Stimulated activated CD4-positive, alpha-beta T cell treated with anti-CD3 and anti-CD28 coated beads, Interleukin-4, amount 100 ng/mL, for 24 hours (primary cell): ENCODE results near the gene CEP131.
"Not testable (repeated sequence)": the region's sequence is repeated elsewhere in the genome, so short reads cannot be mapped to it uniquely, and the experiment has no call there.

Source experiments
- DNase-seq: peaks from one replicate; pipeline ENCODE4 v3.0.0-alpha.2; 2020

The CEP131 gene

DNA sequence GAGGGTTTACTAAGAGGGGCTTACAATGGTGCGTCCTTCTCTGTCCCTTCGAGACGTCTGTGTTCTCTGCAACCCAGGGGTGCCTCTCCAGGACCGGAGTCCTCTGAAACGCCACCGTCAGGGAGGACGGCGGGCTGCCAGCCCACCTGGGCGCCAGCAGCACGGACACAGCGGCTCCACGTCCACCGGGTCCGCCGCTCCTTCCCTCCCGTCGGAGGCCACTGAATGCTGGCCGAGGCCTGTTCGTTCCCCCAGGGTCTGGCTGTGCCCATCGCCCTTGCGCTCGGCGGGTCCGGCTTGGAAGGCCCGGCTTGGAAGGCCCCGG lies 15.7 kb upstream of the CEP131 start:
- DNase-seq = no peak

DNA sequence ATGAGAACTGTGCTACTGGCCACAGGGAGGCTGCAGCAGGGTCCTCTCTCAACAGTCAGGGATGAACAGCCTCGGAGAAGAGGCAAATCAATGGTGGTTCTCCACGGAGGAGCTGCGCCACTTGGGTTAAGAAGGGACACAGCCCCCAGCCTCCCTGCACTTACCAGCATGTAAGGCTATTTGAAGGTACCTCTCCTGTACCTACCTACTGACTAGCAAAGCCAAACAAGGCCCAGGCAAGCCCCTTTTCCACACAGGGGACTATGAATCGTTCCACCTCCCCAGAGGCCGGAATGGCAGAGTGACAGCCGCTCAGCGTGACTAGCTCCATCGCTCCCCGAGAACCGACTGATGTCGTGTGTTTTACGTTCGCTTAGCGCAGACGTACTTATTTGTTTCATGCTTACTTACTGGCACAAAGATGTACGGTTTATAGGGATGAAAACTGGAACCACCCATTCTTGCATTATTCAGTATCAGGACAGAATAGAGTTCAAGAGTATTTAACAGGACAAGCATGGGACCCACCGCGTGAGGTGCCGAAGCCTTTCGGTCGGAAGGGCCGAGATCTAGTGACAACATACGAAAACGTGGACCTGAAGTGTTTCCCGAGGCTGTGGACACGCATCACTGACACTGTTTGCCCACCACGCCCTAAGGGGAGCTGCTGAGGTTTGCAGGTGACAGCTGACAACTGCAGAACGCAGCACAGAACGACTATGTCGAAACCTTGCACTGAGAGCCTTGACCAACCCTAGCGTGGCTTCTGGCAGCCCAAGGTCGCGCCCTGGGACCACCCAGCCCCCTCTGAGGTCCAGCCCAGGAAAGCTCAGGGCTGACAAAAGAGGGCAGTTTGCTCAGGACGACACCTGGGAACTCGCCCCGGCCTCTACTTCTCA lies 15.1 kb upstream of the CEP131 start:
- no peak for DNase-seq

DNA sequence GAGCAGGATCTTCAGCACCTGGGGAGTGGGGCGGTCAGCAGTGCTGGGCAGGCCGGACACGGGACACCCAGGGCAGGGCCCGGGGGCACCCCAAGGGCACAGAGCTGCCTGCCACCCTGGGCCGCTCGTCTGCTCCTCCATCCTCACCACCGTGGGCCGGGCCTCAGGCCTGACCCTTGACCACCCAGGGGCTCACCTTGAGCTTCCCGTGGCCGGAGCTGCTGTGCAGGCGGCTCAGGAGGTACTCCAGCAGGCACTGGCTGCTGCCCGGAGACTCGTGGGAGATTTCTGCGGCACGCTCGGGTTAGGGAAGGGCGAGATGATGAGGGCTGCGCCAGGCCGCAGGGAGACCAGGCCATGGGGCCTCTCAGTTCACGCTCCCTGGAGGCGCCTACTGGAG lies 14.0 kb upstream of the CEP131 start:
- DNase-seq = no peak

DNA sequence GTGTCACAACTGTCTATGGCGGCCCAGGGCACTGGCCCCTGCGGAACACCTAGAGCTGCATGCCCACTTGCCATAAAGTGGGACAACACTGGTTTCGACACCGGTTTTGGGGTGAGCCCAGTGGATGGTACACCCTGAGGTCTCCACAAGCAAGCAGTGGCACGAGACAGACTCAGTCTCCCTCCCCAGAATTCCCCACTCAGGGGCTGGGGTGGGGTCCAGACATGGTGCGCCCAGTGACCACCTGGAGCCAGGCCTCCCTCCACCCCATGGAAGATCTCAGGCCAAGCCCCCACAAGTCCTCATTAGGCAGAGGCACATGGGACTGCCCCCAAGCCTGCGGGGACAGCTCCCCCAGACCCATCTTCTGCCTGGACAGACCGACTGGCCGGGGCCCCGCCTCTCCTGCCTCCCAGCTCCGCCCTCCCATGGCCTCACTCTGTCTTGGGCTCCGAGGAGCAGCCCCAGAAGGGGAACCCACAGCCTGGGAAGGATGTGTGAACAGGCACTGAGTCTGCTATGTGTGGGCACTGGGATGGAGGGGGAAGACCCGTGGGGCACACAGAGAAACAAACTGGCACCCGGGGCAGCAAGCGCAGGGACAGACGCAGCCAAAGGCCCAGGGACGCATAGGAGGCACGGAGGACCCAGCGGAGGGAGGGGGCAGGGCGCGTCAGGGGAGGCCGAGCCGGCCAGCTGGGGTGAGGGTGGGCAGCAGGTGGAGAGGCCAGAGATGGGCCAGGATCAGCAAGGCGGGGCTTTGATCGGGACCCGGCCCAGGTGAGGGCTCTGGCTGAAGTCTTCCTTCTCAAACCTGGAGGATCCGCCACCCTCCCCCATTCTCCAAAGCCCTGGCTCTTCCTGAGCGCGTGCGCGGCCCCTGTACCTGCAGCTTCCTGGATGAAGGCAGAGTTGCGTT lies 13.3 kb upstream of the CEP131 start:
- DNase-seq = no peak

DNA sequence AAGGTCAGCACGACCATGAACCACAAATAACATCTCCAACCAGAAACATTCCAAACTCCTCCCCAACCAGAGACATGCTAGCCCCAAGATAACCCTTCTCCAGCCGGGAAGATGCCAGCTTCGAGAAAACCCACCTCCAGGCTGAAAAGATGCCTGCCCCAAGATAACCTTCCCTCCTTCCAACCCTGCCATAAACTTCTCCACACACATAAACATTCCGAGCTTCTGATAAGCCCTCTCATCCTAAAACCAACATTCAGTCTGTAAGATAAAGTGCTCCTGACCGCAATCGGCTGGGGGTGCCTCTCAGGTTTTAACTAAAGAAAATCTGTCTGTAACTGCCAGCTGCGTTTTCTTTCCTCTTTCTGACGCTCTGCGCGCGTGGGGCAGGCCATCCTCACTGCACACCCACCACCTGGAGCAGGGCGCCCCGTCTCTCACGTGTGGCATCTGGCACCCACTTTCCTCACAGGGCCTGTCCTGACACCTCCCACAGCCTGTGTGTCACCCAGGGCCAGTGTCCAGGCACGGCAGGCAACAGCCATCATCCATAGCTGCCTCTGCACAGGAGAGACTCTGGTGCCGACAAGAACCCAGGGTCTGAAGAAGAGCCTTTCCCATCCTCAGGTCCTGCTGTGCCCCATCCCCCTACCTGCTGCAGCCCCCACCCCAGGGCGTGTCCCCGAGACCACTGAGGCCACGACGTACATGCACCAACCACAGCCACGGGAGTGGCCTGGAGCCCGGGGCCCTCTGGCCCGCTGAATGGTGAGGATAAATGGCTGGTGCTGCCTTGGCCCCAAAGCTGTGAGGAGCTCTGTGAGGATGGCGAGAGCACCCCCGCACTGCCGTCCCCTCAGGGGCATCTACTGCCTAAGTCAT lies 12.4 kb upstream of the CEP131 start:
- no peak for DNase-seq

DNA sequence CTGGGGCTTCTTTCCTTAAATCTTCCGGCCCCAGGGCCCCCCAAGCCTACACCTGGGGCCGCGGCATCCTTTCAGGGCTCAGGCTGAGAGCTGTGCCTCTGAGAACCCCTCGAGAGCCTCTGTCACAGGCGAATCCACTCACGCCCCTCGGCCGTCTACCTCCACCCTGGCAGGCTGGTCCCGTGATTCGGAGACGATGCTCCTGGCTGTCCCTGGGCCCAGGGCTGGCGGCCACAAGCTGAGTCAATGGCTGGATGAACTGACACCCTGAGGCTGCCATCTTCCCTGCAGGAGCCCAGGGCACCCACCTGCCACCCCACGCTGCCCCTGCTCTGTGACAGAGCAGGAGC lies 11.7 kb upstream of the CEP131 start:
- DNase-seq = no peak

DNA sequence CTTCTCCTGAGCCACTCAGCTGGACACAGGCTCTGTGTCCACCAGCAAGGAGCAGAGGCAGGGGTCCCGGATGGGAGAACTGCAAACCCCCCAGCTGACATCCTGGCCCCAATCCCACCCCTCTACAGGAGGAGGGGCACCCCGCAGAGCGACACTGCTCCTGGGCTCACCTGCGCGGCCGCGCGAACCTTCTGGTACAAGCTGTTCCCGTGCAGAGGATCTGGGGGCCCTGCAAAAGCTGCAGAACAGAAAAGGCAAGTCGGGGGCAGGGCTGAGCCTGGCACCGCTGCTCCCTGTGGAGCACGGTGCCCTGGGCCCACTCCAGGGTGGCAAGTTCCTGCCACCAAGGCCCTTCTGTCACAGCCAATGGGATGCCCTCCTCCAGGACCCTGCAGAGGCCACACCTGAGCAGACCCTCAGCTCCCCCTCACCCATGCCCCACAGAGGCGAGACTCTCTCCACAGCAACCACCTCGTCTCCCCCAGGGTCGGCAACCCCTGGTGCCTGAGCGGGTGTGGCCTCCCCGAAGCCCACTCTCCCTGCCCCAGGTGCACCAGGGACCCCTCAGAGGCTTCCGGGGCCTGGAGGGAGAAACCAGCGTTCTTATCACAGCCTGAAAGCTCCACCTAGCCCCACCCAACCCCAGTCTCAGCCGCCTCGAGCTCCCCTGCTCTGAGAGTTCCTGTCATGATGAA lies 11.2 kb upstream of the CEP131 start:
- no peak for DNase-seq

DNA sequence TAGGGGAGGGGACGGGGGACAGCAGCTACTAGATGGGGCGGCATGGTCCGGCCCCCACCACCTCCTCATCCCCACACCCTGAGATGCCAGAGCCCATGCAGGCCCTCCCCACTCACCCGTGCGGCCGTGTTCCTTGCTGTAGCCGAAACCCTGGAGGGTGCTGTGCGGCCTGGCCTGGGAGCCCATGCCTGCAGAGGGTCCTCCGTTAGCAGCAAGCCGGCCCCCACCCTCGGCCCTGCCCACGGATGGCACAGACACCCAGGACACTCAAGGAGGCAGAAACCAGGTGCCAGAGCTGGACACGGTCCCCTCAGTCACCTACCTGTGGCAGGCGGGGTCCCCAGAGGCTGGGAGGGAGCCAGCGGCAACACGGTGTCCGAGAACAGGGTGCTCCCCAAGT lies 10.6 kb upstream of the CEP131 start:
- DNase-seq = no peak

DNA sequence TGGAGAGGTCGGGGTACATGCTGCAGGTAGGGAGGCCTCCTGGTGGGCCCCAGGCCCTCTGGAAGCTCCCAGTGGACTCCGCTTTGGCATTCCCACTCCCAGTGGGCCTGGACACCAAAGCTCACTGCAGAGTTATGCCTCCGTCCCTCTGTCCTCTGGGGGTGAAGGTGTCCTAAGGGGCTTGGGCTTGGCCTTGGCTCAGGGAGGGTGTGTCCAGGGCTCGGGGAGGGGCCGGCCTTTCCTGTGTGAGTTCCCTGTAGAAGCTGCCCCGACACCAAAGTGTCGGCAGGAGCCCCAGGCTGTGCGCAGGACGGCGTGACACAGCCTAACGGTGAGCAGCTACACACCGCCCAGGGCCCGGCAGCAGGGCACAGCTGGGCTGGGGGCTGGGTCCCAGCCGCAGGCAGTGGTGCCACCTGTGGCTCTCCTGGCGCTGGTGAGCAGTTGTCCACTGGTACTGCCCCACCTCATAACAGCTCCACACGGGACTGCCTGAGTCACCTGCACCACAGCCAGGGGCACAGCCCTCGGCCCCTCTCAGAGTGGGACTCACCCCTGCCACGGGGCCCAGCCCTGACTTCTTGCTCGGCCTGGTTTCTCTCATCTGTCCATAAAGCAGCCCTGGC lies 10.0 kb upstream of the CEP131 start:
- DNase-seq = no peak

DNA sequence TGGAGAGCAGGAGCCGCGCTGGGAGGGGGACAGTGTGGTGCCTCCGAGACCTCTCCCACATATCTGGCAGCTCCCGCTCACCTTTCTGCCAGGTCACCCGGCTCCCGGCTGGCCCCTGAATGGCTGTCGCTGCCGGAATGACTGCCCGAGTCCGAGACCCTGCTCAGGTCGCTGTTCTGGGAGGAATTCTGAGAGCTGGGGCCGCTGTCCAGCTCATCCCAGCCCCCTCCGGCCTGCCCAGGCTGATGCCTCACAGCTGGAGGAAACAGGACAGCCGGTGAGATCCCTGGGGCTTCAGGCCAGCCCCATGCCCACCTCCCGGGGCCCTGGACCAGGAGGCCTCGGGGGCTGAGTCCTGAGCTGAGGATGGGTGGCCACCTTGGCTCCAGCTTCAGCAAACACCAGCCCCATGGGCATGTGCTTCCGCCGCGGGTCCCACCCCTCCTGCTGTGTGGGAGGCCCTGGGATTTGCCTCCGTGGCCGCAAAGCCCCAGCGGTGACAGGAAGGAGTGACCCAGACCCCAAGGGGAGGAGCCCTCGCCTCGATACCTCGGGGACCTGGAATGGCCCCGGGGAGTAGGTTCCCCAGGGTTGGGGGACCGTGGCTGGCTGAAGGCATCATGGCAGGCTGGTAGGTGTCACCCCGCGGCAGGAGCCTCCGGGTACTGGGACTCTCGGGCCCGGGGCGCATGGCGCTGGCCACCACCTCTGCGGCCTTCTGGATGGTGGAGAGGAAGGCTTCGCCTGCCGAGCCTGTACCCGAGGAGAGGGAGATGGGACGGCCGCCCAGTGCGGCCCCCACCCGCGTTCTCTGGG lies 9.2 kb upstream of the CEP131 start:
- no peak for DNase-seq

DNA sequence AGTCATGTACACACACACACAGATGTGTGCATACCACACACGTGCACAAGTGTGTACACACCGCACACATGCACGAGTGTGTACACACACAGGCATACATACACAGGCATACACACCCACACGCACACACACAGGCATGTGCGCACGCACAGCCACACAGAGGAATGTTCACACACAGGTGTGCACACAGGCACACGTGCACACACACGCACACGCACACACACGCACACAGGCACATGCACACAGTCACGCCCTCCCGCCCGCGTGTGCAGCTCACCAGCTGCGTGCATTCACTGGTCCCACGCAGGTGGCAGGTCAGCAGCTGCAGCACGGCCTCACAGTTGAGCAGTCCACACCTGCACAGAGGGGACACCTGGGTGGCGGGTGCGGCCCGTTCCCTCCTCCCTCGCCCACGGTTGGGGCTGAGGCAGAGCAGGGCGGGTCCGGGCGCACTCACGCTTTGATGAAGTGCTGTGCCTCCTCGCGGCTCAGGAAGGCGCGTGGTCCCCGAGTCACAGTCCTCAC lies 8.4 kb upstream of the CEP131 start:
- DNase-seq = no peak

DNA sequence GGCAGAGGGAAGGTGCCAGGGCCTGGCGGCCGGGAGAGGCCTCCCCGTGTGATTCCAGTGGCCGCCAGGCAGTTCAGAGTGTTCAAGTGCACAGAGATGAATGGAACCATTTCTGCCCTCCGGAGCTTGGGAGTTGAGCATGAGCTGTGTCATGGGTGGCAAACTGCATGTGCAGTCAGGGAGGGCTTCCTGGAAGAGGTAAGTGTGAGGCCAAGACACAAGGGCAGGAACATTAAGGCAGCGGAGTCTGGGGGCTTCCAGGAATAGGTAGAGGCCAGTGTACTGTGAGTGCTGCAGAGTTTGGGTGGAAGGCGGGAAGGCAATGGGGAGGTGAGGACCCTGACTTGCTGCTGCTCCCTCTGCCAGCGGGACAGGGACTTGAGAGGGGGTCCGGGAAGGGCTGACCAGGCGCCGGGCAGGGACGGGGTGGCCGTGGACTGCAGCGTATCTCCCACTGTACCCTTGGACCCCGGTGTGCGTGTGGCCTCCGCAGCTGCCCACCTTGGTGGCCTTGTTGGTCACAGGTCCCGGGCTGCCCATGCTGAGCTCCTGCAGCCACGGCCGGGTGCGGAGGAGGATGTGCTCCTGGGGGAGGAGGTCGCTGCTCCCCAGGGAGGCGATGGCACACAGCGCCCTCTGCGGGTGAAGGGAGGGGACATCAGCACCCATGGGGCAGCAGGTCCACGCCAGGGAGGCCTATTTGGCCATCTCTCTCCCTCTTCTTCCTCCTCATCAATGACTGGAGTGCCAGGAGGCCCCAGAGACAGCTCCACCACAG lies 7.5 kb upstream of the CEP131 start:
- DNase-seq = no peak

DNA sequence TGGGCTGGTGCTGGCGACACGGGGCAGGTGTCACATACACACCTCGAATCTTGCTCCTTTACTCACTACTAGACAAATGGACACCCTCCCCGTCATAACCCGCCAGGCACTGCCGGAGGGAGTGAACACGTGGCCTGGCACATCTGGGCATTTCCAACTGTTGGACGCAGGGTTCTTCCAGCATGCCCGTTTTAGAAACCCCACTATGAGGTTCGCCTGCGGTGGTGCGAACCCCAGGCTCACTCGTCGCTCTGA lies 6.8 kb upstream of the CEP131 start:
- DNase-seq = no peak

DNA sequence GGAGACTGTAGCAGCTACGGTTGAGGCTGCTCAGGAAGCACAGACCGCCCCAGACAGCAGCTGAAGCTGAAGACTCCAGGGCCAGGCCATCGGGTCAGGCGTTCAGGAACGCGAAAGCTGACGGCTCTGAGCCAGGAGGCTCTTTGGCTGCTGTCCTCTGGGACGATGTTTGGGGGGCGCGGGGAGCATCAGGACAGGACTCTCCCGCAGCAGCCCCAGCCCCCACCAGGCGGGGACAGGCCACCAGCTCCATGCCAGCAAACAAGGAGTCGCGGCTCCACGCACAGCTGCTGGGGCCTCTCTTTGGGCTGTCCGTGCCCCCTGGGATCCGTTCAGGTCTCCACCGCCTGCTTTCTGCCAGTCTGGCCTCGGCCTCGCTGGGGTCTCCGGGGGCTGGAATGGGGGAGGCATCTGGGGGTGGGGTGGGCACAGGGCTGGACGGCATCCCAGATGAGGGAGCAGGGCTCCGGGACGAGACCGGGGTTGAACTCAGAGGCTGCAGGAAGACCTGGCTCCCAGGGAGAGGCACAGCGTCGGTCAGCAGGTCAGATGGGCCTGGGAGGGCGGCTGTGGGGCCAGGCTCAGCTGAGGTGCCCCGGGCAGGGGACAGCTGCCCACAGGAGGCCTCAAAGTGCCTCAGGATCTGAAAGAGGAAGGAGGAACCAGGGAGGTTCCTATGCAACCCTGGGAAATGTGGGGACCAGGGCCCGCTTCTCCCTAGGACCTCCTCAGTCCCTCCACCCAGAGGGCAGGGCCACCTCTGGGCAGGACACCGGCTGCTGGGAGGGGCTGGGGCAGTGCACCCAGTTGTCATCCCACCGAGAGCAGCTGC lies 6.3 kb upstream of the CEP131 start:
- no peak for DNase-seq

DNA sequence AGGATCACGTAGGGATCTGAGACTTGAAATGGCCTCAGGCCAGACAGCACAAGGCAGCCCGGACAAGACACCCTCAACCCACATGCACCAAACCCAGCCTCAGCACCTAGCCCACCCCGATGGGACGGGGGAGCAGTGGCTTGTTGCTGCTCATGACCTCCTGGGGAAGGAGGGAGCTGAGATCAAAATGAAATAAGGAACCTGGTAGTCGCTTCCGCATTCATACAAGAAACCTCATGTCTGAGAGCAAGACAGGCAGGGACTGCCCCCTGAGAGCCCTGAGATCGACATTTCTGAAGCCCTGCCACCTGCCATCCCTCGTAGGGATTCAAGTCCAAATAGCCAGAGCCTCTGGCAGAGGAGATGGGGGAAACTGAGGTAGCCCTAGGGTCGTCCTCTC lies 5.7 kb upstream of the CEP131 start:
- DNase-seq = no peak

DNA sequence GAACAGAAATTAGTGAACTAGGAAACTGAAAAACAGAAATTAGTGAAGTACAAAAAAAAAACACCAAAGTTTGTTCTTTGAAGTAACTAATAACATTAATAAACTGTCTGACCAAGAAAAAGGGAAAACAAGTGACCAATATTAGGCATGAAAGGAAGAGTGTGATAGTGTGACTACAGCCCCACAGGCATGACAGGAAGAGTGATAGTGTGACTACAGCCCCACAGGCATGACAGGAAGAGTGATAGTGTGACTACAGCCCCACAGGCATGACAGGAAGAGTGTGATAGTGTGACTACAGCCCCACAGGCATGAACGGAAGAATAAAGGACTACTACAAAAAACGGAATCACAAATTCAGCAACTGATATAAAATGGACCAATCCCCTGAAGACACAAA lies 4.9 kb upstream of the CEP131 start:
- not testable (repeated sequence) for DNase-seq

DNA sequence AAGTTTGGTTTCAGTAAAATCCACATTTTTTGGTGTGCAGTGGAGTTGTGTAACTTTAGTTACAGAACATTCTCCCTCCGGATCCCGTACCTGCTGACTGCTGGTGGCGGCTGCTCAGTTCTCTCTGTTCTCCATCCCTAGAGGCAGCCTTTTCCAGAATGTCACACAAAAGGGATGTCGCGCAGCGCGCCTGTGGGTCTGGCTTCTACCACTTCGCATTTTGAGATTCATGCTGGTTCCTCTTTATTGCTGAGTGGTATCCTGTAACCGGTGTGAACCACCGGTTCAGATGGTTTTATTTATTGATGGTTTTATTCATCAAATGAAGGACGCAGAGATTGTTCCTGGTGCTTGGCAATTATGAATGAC lies 981 bp upstream of the CEP131 start:
- DNase-seq = no peak

DNA sequence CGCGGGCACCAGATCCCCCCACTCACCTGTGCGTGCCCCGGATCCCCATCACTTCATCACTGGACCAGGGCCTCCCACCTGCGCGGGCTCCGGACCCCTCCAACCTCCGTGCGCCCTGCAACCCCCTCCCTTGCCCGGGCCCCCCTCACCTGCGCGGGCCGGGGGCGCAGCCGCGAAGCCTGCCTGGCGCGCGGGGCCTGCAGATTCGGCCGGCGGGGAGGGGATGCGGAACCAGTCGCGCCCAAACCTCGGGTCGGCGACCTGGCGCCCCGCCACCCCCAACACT lies 202 bp downstream of the CEP131 start:
- no peak for DNase-seq

DNA sequence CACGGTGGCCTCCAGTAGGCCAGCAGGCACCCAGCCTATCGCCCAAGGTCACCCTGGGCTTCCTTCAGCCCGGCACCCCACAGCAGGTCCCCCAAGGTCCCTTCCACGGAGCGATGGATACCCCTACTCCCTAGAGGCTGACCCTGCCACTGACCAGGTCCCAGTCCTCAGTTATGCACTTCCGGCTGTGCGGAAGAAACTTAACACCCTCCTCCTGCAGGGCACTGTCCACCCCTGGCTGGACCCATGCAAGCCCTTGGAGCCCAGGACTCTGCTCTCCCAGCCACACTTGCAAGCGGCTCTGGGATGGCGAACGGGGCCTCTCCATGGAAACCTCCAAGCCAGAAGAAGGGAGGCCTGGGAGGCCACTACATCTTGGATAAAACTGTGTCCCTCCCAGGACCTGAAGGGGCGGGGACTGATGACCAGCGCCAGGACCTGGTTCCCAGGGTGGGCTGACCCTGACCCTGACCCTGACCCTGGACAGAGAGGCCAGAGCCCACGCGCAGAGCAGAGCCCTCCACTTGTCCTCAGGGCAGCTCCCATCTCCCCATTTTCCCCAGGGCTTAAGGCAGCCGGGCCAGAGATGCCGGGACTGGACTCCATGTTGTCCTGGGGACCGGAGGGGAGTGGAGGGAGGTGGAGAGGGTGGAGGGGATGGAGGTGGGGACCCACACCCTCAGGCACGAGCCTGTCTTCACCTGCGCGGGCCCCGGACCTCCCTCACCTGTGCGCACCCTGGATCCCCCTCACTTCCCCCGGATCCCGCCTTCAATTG lies 734 bp downstream of the CEP131 start:
- DNase-seq = no peak
